SU-DHL-6 (cell line): ENCODE results near the gene FADS1.

Experiments
- CTCF ChIP-seq: fragments of 200-600 bp; sonication (generic); IDR thresholded peaks from one replicate; pipeline ENCODE4 v1.5.1; 2017; ENCODE audit warnings: antibody characterized with exemption, mild to moderate bottlenecking, low read length, moderate library complexity; ENCODE audit not compliant: insufficient read depth, poor library complexity, severe bottlenecking
- EZH2phosphoT487 ChIP-seq: fragments of 200-600 bp; sonication (generic), shearing (Covaris generic); conservative IDR thresholded peaks from 2 replicates; pipeline ENCODE4 v1.6.1; 2018; ENCODE audit warnings: mild to moderate bottlenecking, antibody characterized with exemption, low read length, moderate library complexity, mixed read lengths

DNA sequence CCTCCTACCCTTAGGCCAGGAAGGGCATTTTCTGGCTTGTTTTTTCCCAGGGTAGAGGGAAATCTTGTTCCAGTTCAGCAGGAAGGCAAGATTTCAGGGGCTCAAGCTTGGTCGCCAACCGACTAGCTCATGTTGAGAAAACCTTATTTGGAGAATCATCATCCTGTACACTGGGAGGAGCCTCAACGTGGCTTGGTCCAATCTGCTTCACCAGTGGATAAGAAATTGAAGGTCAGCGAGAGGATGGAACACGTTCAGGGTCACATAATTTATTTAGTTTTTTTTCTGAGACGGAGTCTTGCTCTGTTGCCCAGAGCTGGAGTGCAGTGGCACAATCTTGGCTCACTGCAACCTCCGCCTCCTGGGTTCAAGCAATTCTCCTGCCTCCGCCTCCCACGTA is 31.8 kb upstream of the FADS1 start:
- TF ChIP-seq CTCF (no peak), EZH2phosphoT487 (no peak)
